Vagina (tissue), 2 donors: ENCODE results near the gene HAUS5. TPM values are rescaled to one million over a fixed set of nuclear protein-coding genes. Genes with fewer than 3 reads are reported as not detected.
A peak's percentile ranks its signal among the peaks of the same experiment; 100 is the strongest.
"Not testable (repeated sequence)": the region's sequence is repeated elsewhere in the genome, so short reads cannot be mapped to it uniquely, and the experiment has no call there.

Experiments
- DNase-seq, 2 donors: peaks; one replicate each; pipeline ENCODE4 v3.0.0-alpha.2; 2017; ENCODE audit errors: extremely low spot score in 2 of 2
- H3K27ac ChIP-seq: fragments of 200-600 bp; sonication (generic); one replicate; pipeline ENCODE4 v1.5.1; 2019
- H3K27me3 ChIP-seq: fragments of 200-600 bp; sonication (generic); one replicate; pipeline ENCODE4 v1.5.1; 2019
- H3K36me3 ChIP-seq, 2 donors: fragments of 200-600 bp; sonication (generic); one replicate each; pipeline ENCODE4 v1.5.1; 2017 to 2019
- H3K4me1 ChIP-seq: fragments of 200-600 bp; sonication (generic); one replicate; pipeline ENCODE4 v1.5.1; 2019
- H3K4me3 ChIP-seq, 2 donors: fragments of 200-600 bp; sonication (generic); 1 replicate in 1 of 2; 2 replicates in 1 of 2; pipeline ENCODE4 v1.5.1; 2016 to 2019
- H3K9me3 ChIP-seq: fragments of 200-600 bp; sonication (generic); one replicate; pipeline ENCODE4 v1.5.1; 2019
- POLR2A ChIP-seq, 2 donors: fragments of 450-650 bp; IDR thresholded peaks; one replicate each; pipeline ENCODE4 v1.6.1; 2017; ENCODE audit warnings: antibody characterized with exemption in 2 of 2, mild to moderate bottlenecking in 2 of 2, moderate library complexity in 2 of 2
- POLR2AphosphoS5 ChIP-seq, 2 donors: sonication (generic); formaldehyde crosslinking; IDR thresholded peaks; one replicate each; pipeline ENCODE4 v1.9.0; 2017; ENCODE audit warnings: antibody characterized with exemption in 2 of 2, mild to moderate bottlenecking in 2 of 2, low read depth in 1 of 2; ENCODE audit not compliant: insufficient read depth in 1 of 2
- intact Hi-C: fragments of 100-400 bp; cut with DNase I; formaldehyde crosslinking; loops from one replicate; pipeline ENCODE4 v1.15.1; 2023
- total RNA-seq: library from RNA; depleted of rRNA; stranded (reverse); fragments of >200 nt; gene quantifications from one replicate; pipeline ENCODE4 v1.2.3, GENCODE V29; 2016
- TF ChIP-seq, protein P1 (sequence below), 3 experiments: fragments of 450-650 bp in 2 of 3; fragments of 200-600 bp in 1 of 3; sonication (generic) in 1 of 3; IDR thresholded peaks; one replicate each; pipeline ENCODE4 v1.5.1; 2017 to 2019; ENCODE audit warnings: antibody characterized with exemption in 3 of 3, mild to moderate bottlenecking in 2 of 3, moderate library complexity in 2 of 3

HAUS5 gene
- total RNA-seq, 1 donor from 2014 or later: 11.0 TPM

GRCh38 chr19:35582760-35583159 is 29.8 kb upstream of the HAUS5 start:
- H3K36me3 ChIP-seq: no peaks in the 10 kb centered on the region
- TF ChIP-seq POLR2A (IDR thresholded peaks at IDR 0.05) (no peak), POLR2AphosphoS5 (IDR thresholded peaks at IDR 0.05; ENCODE audit: insufficient read depth in 1 of 2, low read depth in 1 of 2) (no peak)
- TF ChIP-seq, protein P1, sequence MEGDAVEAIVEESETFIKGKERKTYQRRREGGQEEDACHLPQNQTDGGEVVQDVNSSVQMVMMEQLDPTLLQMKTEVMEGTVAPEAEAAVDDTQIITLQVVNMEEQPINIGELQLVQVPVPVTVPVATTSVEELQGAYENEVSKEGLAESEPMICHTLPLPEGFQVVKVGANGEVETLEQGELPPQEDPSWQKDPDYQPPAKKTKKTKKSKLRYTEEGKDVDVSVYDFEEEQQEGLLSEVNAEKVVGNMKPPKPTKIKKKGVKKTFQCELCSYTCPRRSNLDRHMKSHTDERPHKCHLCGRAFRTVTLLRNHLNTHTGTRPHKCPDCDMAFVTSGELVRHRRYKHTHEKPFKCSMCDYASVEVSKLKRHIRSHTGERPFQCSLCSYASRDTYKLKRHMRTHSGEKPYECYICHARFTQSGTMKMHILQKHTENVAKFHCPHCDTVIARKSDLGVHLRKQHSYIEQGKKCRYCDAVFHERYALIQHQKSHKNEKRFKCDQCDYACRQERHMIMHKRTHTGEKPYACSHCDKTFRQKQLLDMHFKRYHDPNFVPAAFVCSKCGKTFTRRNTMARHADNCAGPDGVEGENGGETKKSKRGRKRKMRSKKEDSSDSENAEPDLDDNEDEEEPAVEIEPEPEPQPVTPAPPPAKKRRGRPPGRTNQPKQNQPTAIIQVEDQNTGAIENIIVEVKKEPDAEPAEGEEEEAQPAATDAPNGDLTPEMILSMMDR (IDR thresholded peaks at IDR 0.05): no peak
- no peak overlapping the region for H3K27ac ChIP-seq
- H3K4me1 ChIP-seq: no peaks in the 10 kb centered on the region
- no peaks in the 10 kb centered on the region for H3K9me3 ChIP-seq
- H3K27me3 ChIP-seq: no peaks in the 10 kb centered on the region
- no peak overlapping the region for H3K4me3 ChIP-seq
- intact Hi-C loops: no loop called here
- DNase-seq: no peak

- H3K4me3 ChIP-seq: no peak within 1 kb of the TSS
- no peaks in the 10 kb centered on the region for H3K9me3 ChIP-seq
- no peak within 1 kb of the TSS for H3K27ac ChIP-seq
- no peaks in the 10 kb centered on the region for H3K36me3 ChIP-seq
- intact Hi-C loops: no loop called here
- H3K4me1 ChIP-seq: no peaks in the 10 kb centered on the region
- TF ChIP-seq, protein P1 (IDR thresholded peaks at IDR 0.05): no peak
- TF ChIP-seq POLR2AphosphoS5 (IDR thresholded peaks at IDR 0.05; ENCODE audit: insufficient read depth in 1 of 2, low read depth in 1 of 2) (no peak), POLR2A (IDR thresholded peaks at IDR 0.05) (no peak)
- no peaks in the 10 kb centered on the region for H3K27me3 ChIP-seq
- no peak for DNase-seq
These were observed 26.7 kb upstream of the HAUS5 start, which contains the start of gene PMIS2 for GRCh38 chr19:35585848-35586247. Gene PMIS2 (plus strand): TSS chr19:35586173. CDS start chr19:35586260, 87 bp downstream.

DNA sequence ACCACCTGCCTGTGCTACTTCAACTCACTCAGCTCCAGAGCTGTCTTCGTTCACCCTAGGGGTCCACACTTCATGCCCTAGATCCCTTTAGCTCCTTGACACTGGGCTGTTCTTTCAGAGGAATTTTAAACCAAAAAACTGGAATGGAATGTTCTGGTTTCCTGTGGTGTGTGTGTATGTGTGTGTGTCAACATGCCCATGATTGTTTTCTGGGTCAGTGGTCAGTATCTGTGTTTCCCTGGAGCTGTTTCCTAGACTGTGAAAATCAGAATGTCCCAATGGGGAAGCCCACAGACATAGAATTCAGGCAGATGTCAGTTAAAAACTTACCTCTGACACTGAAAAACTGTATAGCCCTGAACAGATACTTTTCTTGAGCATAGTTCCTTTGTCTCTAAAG is 25.2 kb upstream of the HAUS5 start:
- no peaks in the 10 kb centered on the region for H3K36me3 ChIP-seq
- H3K4me3 ChIP-seq: no peak overlapping the region
- no peak overlapping the region for H3K27ac ChIP-seq
- TF ChIP-seq, protein P1 (IDR thresholded peaks at IDR 0.05): no peak
- TF ChIP-seq POLR2AphosphoS5 (IDR thresholded peaks at IDR 0.05; ENCODE audit: insufficient read depth in 1 of 2, low read depth in 1 of 2) (no peak), POLR2A (IDR thresholded peaks at IDR 0.05) (no peak)
- intact Hi-C loops: no loop called here
- no peaks in the 10 kb centered on the region for H3K9me3 ChIP-seq
- H3K27me3 ChIP-seq: no peaks in the 10 kb centered on the region
- no peaks in the 10 kb centered on the region for H3K4me1 ChIP-seq
- no peak for DNase-seq

DNA sequence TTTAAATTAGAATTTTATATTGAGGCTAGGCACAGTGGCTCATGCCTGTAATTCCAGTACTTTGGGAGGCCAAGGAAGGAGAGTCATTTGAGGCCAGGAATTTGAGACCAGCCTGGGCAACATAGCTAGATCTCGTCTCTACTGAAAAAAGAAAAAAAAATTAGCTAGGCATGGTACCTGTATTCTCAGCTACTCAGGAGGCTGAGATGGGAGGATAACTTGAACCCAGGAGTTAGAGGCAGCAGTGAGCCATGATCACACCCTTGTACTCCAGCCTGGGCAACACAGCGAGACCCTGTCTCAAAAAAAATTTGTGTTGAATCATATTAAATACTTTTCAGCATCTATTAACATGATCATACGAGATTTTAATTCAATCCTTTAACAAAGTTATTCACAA is 21.7 kb upstream of the HAUS5 start:
- no peak for DNase-seq
- no peaks in the 10 kb centered on the region for H3K4me1 ChIP-seq
- no peaks in the 10 kb centered on the region for H3K27me3 ChIP-seq
- TF ChIP-seq, protein P1 (IDR thresholded peaks at IDR 0.05): no peak
- TF ChIP-seq POLR2A (IDR thresholded peaks at IDR 0.05): no peak
- no peak for TF ChIP-seq POLR2AphosphoS5 (IDR thresholded peaks at IDR 0.05; ENCODE audit: insufficient read depth in 1 of 2, low read depth in 1 of 2)
- no peak overlapping the region for H3K4me3 ChIP-seq
- intact Hi-C loops: no loop called here
- H3K27ac ChIP-seq: no peak overlapping the region
- no peaks in the 10 kb centered on the region for H3K9me3 ChIP-seq
- no peaks in the 10 kb centered on the region for H3K36me3 ChIP-seq

DNA sequence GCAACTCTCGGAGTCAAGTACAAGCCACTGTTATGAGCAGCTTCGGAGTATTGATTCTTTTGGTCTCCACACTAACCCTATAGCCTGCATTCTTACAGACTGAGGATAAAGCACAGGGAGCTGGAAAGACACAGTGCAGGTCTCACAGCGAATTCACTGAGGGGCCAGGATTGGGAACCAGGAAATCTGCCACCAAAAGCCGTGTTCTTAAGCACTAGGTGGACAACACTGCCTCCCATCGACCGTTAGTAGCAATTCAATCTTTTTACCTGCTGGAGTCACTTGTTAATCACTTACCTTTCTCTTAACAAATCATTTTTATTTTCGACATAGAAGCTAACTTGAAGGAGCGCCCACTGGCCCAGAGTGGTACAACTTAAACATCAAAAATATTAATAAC is 20.3 kb upstream of the HAUS5 start:
- no peak for DNase-seq
- no peak overlapping the region for H3K4me3 ChIP-seq
- H3K27ac ChIP-seq: no peak overlapping the region
- no peaks in the 10 kb centered on the region for H3K4me1 ChIP-seq
- no peaks in the 10 kb centered on the region for H3K36me3 ChIP-seq
- intact Hi-C loops: no loop called here
- H3K27me3 ChIP-seq: no peaks in the 10 kb centered on the region
- no peaks in the 10 kb centered on the region for H3K9me3 ChIP-seq
- TF ChIP-seq, protein P1 (IDR thresholded peaks at IDR 0.05): peak in 2 of 3 experiments; percentile 2 to 28
- no peak for TF ChIP-seq POLR2AphosphoS5 (IDR thresholded peaks at IDR 0.05; ENCODE audit: insufficient read depth in 1 of 2, low read depth in 1 of 2)
- TF ChIP-seq POLR2A (IDR thresholded peaks at IDR 0.05): no peak

DNA sequence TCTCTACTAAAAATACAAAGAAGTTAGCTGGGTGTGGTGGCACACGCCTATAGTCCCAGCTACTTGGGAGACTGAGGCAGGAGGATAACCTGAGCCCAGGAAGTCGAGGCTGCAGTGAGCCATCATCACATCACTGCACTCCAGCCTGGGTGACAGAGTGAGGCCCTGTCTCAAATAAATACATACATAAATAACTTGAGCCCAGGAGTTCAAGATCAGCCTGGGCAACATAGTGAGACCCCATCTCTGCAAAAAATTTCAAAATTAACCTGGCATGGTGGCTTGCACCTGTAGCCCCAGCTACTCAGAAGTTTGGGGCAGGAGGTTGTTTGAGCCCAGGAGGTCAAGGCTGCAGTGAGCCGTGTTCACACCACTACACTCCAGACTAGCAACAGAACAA is 17.5 kb upstream of the HAUS5 start:
- intact Hi-C loops, H3K4me3 ChIP-seq, H3K27ac ChIP-seq, H3K27me3 ChIP-seq, H3K4me1 ChIP-seq, DNase-seq, H3K36me3 ChIP-seq, H3K9me3 ChIP-seq: not testable (repeated sequence)
